SK-N-MC (cell line): Measurements from ENCODE around the gene OR1S2.

ENCODE experiments used
- DNase-seq: peaks from one replicate; pipeline ENCODE4 v3.0.0-alpha.2; 2011; ENCODE audit warnings: low read depth, low spot score
- H3K27ac ChIP-seq: fragments of 200-600 bp; sonication (generic); 2 replicates; pipeline ENCODE4 v1.5.1; 2016; ENCODE audit warnings: mixed run types
- H3K36me3 ChIP-seq: fragments of 200-600 bp; sonication (generic); 2 replicates; pipeline ENCODE4 v1.6.1; 2017; ENCODE audit warnings: antibody characterized with exemption, low read length, mixed read lengths; ENCODE audit not compliant: insufficient read depth
- H3K4me3 ChIP-seq: fragments of 200-600 bp; sonication (generic); 2 replicates; pipeline ENCODE4 v1.5.1; 2016
- H3K9ac ChIP-seq: fragments of 200-600 bp; sonication (generic); 2 replicates; pipeline ENCODE4 v1.8.0; 2017; ENCODE audit warnings: mixed run types, mixed read lengths; ENCODE audit not compliant: insufficient read length
- H3K9me3 ChIP-seq: fragments of 200-600 bp; sonication (generic); 2 replicates; pipeline ENCODE4 v1.6.1; 2017; ENCODE audit warnings: low read depth, mild to moderate bottlenecking, antibody characterized with exemption, low read length, moderate library complexity, mixed read lengths
- EZH2 ChIP-seq: fragments of 200-600 bp; sonication (generic); IDR thresholded peaks from one replicate; pipeline ENCODE4 v1.6.1; 2017; ENCODE audit warnings: antibody characterized with exemption
- FOXP2 ChIP-seq: optimal IDR thresholded peaks from 2 replicates; pipeline ENCODE3; 2011; ENCODE audit warnings: mild to moderate bottlenecking, moderate library complexity; ENCODE audit not compliant: insufficient read depth; ENCODE audit errors: extremely low read length, control extremely low read depth
- POLR2AphosphoS5 ChIP-seq: IDR thresholded peaks from 2 replicates; pipeline ENCODE4 v1.6.1; 2012; ENCODE audit warnings: mild to moderate bottlenecking, low read depth, low read length, borderline replicate concordance

Gene OR1S2

DNA sequence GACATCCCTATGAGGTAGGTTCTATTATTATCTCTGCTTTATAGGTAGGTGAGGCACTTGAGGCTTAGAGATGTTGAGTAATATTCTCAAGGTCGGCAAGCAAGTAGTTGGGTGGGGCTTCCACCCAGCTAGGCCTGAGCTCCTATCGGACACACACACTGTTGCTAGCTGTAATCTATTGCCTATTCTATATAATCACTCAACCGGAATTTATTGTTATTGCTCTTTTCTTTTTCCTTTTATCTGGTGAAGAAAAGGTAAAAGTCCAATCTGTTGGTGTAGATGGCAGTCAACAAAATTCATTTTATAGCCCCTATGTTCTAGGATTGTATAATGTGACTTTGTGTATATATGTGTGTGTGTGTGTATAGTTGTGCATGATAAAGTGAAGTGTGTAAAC, 11.7 kb downstream of the OR1S2 start:
- H3K9ac ChIP-seq = no peak overlapping the region
- no peak overlapping the region for H3K4me3 ChIP-seq
- no peak for DNase-seq
- H3K27ac ChIP-seq = no peak overlapping the region
- TF ChIP-seq POLR2AphosphoS5 (no peak), FOXP2 (no peak), EZH2 (no peak)
- no peaks in the 10 kb centered on the region for H3K9me3 ChIP-seq
- H3K36me3 ChIP-seq = no peaks in the 10 kb centered on the region

DNA sequence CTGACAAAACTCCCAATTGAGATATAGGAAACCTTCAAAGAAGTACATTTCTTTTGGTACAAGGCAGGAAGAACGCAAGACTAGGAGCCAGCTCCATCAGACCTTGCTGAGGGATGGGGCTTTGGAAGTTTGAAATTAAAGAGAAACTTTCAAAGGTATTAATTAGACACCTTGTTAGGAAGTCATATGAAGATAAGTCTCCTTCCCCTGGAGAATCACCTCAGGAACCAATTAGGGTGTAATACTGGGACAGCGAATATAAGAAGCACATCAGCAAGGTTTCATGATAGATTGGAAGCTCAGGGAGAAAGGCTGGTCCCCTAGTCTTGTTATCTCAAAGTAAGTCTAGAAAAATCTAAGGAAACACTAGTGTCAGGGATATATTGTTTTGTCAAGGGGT, 15.2 kb downstream of the OR1S2 start, which contains the start of gene OR9Q2:
Gene OR9Q2, plus strand, starts transcription at position 301 of the 400 bp plus-strand sequence. CDS start 1,421 bp downstream, outside the sequence.
- no peaks in the 10 kb centered on the region for H3K36me3 ChIP-seq
- TF ChIP-seq FOXP2 = no peak
- TF ChIP-seq POLR2AphosphoS5 = no peak
- no peaks in the 10 kb centered on the region for H3K9me3 ChIP-seq
- no peak within 1 kb of the TSS for H3K27ac ChIP-seq
- H3K9ac ChIP-seq = no peak within 1 kb of the TSS
- no peak within 1 kb of the TSS for H3K4me3 ChIP-seq
- DNase-seq = no peak

DNA sequence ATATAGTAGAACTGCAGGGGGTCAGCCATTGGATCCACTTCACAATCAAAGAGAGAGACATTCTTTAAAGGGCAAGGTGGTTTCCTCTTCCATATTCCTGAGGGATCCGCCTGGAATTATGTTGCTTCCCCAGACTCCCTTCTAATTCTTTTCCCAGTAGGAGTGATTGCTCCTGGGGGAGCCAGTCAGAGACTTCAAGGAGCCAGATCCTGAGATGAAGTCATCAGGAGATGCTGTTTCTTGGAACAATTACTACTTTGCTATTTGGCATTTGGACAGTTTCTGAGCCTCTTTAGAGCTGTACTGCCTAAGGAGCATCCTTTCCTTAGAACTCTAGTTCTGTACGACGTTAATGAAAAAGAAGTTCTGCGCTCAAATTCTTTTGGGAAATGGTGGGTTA, 17.0 kb downstream of the OR1S2 start:
- Histone ChIP-seq H3K9me3 (no peaks in the 10 kb centered on the region), H3K9ac (no peak overlapping the region), H3K4me3 (no peak overlapping the region), H3K36me3 (no peaks in the 10 kb centered on the region), H3K27ac (no peak overlapping the region)
- DNase-seq = no peak
- TF ChIP-seq FOXP2 (no peak), EZH2 (no peak), POLR2AphosphoS5 (no peak)

DNA sequence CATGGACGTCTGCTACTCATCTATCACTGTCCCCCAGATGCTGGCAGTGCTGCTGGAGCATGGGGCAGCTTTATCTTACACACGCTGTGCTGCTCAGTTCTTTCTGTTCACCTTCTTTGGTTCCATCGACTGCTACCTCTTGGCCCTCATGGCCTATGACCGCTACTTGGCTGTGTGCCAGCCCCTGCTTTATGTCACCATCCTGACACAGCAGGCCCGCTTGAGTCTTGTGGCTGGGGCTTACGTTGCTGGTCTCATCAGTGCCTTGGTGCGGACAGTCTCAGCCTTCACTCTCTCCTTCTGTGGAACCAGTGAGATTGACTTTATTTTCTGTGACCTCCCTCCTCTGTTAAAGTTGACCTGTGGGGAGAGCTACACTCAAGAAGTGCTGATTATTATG, 24.3 kb downstream of the OR1S2 start:
- H3K27ac ChIP-seq = no peak overlapping the region
- no peak for TF ChIP-seq POLR2AphosphoS5
- TF ChIP-seq FOXP2 = no peak
- TF ChIP-seq EZH2 = no peak
- DNase-seq = no peak
- H3K36me3 ChIP-seq = no peaks in the 10 kb centered on the region
- no peak overlapping the region for H3K9ac ChIP-seq
- H3K9me3 ChIP-seq = no peaks in the 10 kb centered on the region
- H3K4me3 ChIP-seq = no peak overlapping the region

DNA sequence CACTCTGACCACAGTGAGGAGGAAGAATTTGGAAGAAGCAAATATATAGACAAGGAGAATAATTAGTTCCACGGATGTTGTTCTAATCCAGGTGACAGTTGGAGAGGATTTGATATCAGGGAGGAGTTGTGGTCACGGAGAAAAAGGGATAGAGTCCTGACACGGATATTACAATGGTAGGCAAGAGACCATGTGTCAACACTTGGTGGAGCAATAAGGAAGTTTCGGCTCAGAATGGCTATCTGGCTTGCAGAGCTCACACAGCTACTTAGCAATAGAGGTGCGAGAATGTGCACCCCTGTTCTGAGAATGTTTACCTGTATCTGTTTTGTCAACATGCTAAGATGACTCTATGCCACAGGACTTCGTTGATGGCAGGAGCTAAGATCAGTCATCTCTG, 25.5 kb downstream of the OR1S2 start:
- Histone ChIP-seq H3K9me3 (no peaks in the 10 kb centered on the region), H3K9ac (no peak overlapping the region), H3K4me3 (no peak overlapping the region), H3K27ac (no peak overlapping the region), H3K36me3 (no peaks in the 10 kb centered on the region)
- TF ChIP-seq EZH2 (no peak), POLR2AphosphoS5 (no peak), FOXP2 (no peak)
- no peak for DNase-seq

DNA sequence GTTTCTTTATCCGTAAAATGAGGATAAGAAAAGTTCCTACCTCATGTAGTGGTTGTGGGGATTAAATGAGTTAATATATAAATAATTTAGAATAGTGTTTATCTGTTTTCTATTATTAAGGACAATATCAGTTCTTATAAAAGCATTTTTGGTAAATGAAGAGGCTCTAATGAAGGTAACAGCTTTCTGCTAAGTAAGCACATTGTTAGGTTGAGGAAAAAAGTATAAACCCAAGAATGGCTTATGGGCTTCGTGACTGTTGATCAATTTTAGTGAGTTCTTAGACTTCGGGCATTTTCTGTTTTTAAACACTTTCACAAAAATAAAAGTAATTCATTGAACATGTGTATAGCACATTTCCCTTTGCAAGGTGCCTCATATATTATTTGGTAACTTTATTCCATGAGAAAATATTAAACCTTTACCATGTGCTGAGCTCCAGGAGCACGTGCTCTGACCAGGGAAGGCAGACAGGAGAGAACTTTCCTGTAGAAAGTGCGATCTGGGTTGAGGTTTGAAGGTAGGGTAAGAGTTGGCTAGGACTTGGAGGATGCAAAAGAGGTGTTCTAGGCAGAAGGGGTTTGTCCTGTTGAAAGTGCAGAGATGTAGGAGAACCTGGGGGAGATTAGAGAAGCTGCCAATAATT, 26.4 kb downstream of the OR1S2 start:
- DNase-seq = no peak
- H3K27ac ChIP-seq = no peak overlapping the region
- TF ChIP-seq POLR2AphosphoS5 = no peak
- no peak for TF ChIP-seq FOXP2
- TF ChIP-seq EZH2 = no peak
- no peak overlapping the region for H3K4me3 ChIP-seq
- no peak overlapping the region for H3K9ac ChIP-seq
- H3K9me3 ChIP-seq = no peaks in the 10 kb centered on the region
- no peaks in the 10 kb centered on the region for H3K36me3 ChIP-seq

DNA sequence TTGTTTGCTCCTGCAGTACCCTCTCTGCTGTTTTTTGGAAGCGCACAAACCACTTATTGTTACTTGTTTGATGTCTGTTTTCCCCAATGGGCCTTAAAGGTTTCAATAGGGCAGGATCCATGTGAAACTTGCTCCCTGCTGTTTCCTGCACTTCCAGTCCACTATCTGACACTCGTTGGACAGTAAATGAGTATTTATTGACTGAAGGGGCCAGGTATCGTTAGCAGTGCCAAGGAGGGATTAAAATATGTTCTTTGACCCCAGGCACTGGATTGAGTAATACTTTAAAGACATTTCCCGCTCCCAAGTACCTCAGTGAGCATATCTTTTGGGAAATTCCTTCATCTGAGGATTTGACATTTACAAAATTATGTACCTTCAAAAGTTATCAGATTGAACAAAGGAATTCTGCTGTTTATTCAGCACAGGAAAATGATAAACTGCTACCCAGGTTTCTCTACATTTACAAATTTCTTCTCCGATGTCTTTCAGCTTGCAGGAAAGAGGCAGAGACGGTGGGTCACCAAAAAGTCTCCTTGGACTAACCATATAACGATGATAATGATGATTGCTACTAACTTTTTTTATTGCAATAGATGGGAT, 38.3 kb downstream of the OR1S2 start:
- H3K9me3 ChIP-seq = no peaks in the 10 kb centered on the region
- TF ChIP-seq EZH2 = no peak
- H3K27ac ChIP-seq = no peak overlapping the region
- no peak overlapping the region for H3K4me3 ChIP-seq
- no peak overlapping the region for H3K9ac ChIP-seq
- no peak for DNase-seq
- no peaks in the 10 kb centered on the region for H3K36me3 ChIP-seq

DNA sequence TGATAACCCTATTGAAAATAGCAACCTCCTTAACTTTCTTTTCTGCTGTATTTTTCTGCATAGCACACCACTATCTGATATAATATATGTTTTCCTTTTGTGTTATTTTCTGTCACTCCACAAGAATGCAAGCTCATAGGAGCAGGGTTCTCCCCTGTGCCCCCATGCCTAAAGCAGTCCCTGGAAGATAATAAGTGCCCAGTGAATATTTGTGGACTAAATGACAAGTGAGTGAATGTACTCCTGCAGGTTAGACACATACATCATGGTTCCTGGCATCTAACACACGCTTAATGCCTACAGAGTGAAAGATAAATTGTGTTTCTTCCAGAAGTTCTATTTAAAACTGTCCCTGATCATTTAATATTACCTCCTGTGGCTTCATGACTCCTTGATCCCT, 39.0 kb downstream of the OR1S2 start:
- Histone ChIP-seq H3K9ac (no peak overlapping the region), H3K9me3 (no peaks in the 10 kb centered on the region), H3K4me3 (no peak overlapping the region), H3K36me3 (no peaks in the 10 kb centered on the region), H3K27ac (no peak overlapping the region)
- TF ChIP-seq POLR2AphosphoS5 (no peak), EZH2 (no peak)
- no peak for DNase-seq

DNA sequence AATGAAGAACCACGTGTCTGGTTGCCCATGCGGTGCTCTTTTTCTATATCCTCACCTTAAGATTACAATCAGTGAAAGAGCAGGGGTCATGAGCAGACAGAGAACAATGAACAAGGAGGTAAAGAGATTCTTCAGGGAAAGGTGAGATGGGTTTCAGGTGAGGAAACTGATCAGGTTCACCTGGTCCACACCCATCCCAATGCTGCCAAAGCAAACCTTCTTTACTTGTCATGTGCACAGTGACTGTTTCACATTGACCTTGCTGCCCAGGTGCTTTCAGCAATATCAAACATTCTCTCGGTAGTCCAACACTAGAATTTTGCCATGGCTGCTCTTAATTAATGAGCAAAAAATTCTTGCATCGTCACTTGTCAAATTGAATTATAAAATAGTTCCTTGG, 39.6 kb downstream of the OR1S2 start:
- no peak overlapping the region for H3K27ac ChIP-seq
- DNase-seq = no peak
- no peaks in the 10 kb centered on the region for H3K36me3 ChIP-seq
- no peaks in the 10 kb centered on the region for H3K9me3 ChIP-seq
- H3K9ac ChIP-seq = no peak overlapping the region
- TF ChIP-seq FOXP2 (no peak), EZH2 (no peak), POLR2AphosphoS5 (no peak)
- no peak overlapping the region for H3K4me3 ChIP-seq
